Nephron (organoid): ENCODE results near the gene ZNF605.
"Not testable (repeated sequence)": the region's sequence is repeated elsewhere in the genome, so short reads cannot be mapped to it uniquely, and the experiment has no call there.

Source experiments
- H3K27ac Mint-ChIP-seq, 3 experiments: 2 replicates each; pipeline ENCODE4 v1.8.0; 2020; ENCODE audit warnings: mixed read lengths in 3 of 3, mild to moderate bottlenecking in 2 of 3, moderate library complexity in 1 of 3
- H3K27me3 Mint-ChIP-seq: 2 replicates; pipeline ENCODE4 v1.8.0; 2021; ENCODE audit warnings: low read depth, mild to moderate bottlenecking, moderate library complexity, mixed read lengths
- H3K36me3 Mint-ChIP-seq: 2 replicates; pipeline ENCODE4 v1.8.0; 2020; ENCODE audit warnings: low read depth, mixed read lengths
- H3K4me1 Mint-ChIP-seq: 2 replicates; pipeline ENCODE4 v1.8.0; 2020; ENCODE audit warnings: mixed read lengths
- H3K4me3 Mint-ChIP-seq, 3 experiments: 2 replicates each; pipeline ENCODE4 v1.8.0; 2020; ENCODE audit warnings: mild to moderate bottlenecking in 3 of 3, mixed read lengths in 3 of 3, moderate library complexity in 2 of 3
- H3K9me3 Mint-ChIP-seq: 2 replicates; pipeline ENCODE4 v1.8.0; 2020; ENCODE audit warnings: mixed read lengths
- CTCF ChIP-seq, 3 experiments: fragments of 200-600 bp; sonication (generic); IDR thresholded peaks; one replicate each; pipeline ENCODE4 v1.5.0; 2021; ENCODE audit warnings: antibody characterized with exemption in 3 of 3; ENCODE audit not compliant: unreplicated experiment in 3 of 3

The ZNF605 gene

DNA sequence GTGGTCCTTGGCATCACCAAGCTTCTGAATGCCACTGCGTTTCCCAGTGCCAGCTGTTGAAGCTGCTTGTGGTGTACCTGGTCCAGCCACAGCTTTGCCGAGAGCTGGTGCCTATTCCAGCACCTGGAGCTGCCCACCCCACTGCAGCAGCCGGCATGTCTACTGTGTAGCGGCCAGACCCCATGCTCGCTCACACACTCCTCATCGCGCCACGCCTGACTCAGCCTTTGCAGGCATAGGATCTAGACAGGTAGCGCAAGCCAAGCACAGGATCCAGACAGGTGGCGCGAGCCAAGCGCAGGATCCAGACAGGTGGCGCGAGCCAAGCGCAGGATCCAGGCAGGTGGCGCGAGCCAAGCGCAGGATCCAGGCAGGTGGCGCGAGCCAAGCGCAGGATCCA is 11.6 kb upstream of the ZNF605 start:
- TF ChIP-seq CTCF (IDR thresholded peaks at IDR 0.05; ENCODE audit: unreplicated experiment in 3 of 3), result no peak
- H3K36me3 Mint-ChIP-seq, result peaks cover 38% of the 10 kb centered on the region

GRCh38 chr12:132966676-132967415 is 10.7 kb upstream of the ZNF605 start:
- TF ChIP-seq CTCF (IDR thresholded peaks at IDR 0.05; ENCODE audit: unreplicated experiment in 3 of 3), result no peak
- H3K9me3 Mint-ChIP-seq, result peaks cover 51% of the 10 kb centered on the region
- H3K4me3 Mint-ChIP-seq, result no peak overlapping the region
- peaks cover 38% of the 10 kb centered on the region for H3K36me3 Mint-ChIP-seq
- no peaks in the 10 kb centered on the region for H3K27me3 Mint-ChIP-seq
- no peak overlapping the region for H3K27ac Mint-ChIP-seq
- H3K4me1 Mint-ChIP-seq, result no peaks in the 10 kb centered on the region

More for the DNA sequence above, 11.6 kb upstream of the ZNF605 start:
- no peak overlapping the region for H3K4me3 Mint-ChIP-seq
- H3K4me1 Mint-ChIP-seq, result no peaks in the 10 kb centered on the region
- H3K27me3 Mint-ChIP-seq, result no peaks in the 10 kb centered on the region
- H3K9me3 Mint-ChIP-seq, result peaks cover 56% of the 10 kb centered on the region
- no peak overlapping the region for H3K27ac Mint-ChIP-seq

DNA sequence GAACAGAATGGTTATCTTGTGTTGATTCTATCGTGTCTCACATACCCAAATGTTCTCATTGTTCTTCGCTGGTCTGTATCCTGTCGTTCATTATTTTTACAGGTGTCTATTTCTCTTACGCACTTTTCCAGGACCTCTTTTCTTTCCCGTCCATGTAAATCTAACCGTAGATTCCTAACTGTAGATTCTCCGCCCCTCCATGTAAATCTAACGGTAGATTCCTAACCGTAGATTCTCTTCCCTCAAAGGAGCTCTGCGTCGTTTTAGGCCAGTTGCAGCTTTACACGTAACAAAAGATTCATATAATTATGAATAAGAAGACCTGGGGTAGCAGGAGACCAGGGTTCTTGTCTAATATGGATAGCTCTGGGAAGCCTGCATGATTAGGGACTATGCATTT is 9.7 kb upstream of the ZNF605 start:
- Mint-ChIP-seq H3K4me1 (no peaks in the 10 kb centered on the region), H3K27ac (no peak overlapping the region), H3K4me3 (no peak overlapping the region), H3K27me3 (no peaks in the 10 kb centered on the region), H3K9me3 (peaks cover 52% of the 10 kb centered on the region), H3K36me3 (peaks cover 46% of the 10 kb centered on the region)
- TF ChIP-seq CTCF (IDR thresholded peaks at IDR 0.05; ENCODE audit: unreplicated experiment in 3 of 3), result no peak

- peaks cover 49% of the 10 kb centered on the region for H3K9me3 Mint-ChIP-seq
- H3K27me3 Mint-ChIP-seq, H3K27ac Mint-ChIP-seq: not testable (repeated sequence)
Observed at GRCh38 chr12:132963947-132964346, 7.8 kb upstream of the ZNF605 start.

DNA sequence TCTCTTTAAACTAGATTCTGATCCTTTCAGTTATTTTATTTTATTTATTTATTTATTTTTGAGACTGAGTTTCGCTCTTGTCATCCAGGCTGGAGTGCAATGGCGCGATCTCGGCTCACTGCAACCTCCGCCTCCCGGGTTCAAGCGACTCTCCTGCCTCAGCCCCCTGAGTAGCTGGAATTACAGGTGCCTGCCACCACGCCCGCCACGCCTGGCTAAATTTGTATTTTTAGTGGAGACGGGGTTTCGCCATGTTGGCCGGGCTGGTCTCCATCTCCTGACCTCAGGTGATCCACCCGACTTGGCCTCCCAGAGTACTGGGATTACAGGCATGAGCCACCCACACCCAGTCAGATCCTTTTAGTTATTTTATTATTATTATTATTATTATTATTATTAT is 5.7 kb upstream of the ZNF605 start:
- H3K4me1 Mint-ChIP-seq, H3K4me3 Mint-ChIP-seq, H3K27me3 Mint-ChIP-seq, H3K27ac Mint-ChIP-seq: not testable (repeated sequence)
- Mint-ChIP-seq H3K36me3 (peaks cover 58% of the 10 kb centered on the region), H3K9me3 (peaks cover 44% of the 10 kb centered on the region)

More at GRCh38 chr12:132963947-132964346, 7.8 kb upstream of the ZNF605 start:
- peaks cover 54% of the 10 kb centered on the region for H3K36me3 Mint-ChIP-seq
- H3K4me3 Mint-ChIP-seq, H3K4me1 Mint-ChIP-seq: not testable (repeated sequence)

GRCh38 chr12:132955094-132956010 is 754 bp downstream of the ZNF605 start:
- no peak for TF ChIP-seq CTCF (IDR thresholded peaks at IDR 0.05; ENCODE audit: unreplicated experiment in 3 of 3)
- Mint-ChIP-seq H3K4me1 (peaks cover 15% of the 10 kb centered on the region), H3K9me3 (peaks cover 47% of the 10 kb centered on the region), H3K27me3 (peaks cover 13% of the 10 kb centered on the region), H3K4me3 (peak overlapping the region; percentile 96 to 99 (median 97)), H3K36me3 (peaks cover 57% of the 10 kb centered on the region), H3K27ac (peak overlapping the region; percentile 96 to 99 (median 99))
